ENCODE measurements around the gene GLT1D1.

DNA sequence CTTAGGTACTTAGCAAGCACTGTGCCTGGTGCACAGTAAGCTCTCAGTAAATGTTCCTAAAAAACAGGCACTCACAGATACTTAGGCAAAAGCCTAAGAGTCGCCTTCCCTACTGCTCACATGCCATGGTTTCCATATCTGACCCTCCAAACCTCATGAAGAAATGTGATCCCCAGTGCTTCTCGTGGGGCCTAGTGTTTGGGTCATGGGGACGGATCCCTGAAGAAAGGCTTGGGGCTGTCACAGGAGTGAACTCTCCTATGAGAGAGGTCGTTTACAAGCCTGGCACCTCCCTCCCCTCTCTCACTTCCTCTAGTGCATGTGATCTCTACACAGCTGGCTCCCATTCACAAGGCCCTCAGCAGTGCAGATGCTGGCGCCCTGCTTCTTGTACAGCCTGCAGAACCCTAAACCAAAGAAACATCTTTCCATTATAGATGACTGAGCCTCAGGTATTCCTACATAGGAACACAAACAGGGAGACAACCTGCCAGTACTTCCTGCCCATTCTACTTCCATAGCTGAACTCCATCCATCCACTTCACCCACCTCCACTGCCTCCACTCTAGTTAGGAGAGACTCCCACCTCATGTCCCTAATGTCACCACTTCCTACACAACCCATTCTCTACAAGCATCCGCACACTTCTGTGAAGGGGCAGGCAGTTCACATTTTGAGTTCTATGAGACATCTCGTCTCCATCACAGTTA, 32.4 kb upstream of the GLT1D1 start:
- TF ChIP-seq, protein P1, sequence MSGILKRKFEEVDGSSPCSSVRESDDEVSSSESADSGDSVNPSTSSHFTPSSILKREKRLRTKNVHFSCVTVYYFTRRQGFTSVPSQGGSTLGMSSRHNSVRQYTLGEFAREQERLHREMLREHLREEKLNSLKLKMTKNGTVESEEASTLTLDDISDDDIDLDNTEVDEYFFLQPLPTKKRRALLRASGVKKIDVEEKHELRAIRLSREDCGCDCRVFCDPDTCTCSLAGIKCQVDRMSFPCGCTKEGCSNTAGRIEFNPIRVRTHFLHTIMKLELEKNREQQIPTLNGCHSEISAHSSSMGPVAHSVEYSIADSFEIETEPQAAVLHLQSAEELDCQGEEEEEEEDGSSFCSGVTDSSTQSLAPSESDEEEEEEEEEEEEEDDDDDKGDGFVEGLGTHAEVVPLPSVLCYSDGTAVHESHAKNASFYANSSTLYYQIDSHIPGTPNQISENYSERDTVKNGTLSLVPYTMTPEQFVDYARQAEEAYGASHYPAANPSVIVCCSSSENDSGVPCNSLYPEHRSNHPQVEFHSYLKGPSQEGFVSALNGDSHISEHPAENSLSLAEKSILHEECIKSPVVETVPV (CRISPR knock-in tag; IDR thresholded peaks at IDR 0.05), result no peak
- TF ChIP-seq, protein P2, sequence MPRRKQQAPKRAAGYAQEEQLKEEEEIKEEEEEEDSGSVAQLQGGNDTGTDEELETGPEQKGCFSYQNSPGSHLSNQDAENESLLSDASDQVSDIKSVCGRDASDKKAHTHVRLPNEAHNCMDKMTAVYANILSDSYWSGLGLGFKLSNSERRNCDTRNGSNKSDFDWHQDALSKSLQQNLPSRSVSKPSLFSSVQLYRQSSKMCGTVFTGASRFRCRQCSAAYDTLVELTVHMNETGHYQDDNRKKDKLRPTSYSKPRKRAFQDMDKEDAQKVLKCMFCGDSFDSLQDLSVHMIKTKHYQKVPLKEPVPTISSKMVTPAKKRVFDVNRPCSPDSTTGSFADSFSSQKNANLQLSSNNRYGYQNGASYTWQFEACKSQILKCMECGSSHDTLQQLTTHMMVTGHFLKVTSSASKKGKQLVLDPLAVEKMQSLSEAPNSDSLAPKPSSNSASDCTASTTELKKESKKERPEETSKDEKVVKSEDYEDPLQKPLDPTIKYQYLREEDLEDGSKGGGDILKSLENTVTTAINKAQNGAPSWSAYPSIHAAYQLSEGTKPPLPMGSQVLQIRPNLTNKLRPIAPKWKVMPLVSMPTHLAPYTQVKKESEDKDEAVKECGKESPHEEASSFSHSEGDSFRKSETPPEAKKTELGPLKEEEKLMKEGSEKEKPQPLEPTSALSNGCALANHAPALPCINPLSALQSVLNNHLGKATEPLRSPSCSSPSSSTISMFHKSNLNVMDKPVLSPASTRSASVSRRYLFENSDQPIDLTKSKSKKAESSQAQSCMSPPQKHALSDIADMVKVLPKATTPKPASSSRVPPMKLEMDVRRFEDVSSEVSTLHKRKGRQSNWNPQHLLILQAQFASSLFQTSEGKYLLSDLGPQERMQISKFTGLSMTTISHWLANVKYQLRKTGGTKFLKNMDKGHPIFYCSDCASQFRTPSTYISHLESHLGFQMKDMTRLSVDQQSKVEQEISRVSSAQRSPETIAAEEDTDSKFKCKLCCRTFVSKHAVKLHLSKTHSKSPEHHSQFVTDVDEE (CRISPR knock-in tag; IDR thresholded peaks at IDR 0.05), result no peak
- TF ChIP-seq, protein P3, sequence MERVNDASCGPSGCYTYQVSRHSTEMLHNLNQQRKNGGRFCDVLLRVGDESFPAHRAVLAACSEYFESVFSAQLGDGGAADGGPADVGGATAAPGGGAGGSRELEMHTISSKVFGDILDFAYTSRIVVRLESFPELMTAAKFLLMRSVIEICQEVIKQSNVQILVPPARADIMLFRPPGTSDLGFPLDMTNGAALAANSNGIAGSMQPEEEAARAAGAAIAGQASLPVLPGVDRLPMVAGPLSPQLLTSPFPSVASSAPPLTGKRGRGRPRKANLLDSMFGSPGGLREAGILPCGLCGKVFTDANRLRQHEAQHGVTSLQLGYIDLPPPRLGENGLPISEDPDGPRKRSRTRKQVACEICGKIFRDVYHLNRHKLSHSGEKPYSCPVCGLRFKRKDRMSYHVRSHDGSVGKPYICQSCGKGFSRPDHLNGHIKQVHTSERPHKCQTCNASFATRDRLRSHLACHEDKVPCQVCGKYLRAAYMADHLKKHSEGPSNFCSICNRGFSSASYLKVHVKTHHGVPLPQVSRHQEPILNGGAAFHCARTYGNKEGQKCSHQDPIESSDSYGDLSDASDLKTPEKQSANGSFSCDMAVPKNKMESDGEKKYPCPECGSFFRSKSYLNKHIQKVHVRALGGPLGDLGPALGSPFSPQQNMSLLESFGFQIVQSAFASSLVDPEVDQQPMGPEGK (CRISPR knock-in tag; IDR thresholded peaks at IDR 0.05; ENCODE audit: borderline replicate concordance), result no peak
- TF ChIP-seq, protein P4, sequence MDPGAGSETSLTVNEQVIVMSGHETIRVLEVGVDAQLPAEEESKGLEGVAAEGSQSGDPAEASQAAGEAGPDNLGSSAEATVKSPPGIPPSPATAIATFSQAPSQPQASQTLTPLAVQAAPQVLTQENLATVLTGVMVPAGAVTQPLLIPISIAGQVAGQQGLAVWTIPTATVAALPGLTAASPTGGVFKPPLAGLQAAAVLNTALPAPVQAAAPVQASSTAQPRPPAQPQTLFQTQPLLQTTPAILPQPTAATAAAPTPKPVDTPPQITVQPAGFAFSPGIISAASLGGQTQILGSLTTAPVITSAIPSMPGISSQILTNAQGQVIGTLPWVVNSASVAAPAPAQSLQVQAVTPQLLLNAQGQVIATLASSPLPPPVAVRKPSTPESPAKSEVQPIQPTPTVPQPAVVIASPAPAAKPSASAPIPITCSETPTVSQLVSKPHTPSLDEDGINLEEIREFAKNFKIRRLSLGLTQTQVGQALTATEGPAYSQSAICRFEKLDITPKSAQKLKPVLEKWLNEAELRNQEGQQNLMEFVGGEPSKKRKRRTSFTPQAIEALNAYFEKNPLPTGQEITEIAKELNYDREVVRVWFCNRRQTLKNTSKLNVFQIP (CRISPR knock-in tag; IDR thresholded peaks at IDR 0.05; ENCODE audit: borderline replicate concordance, low read depth), result no peak
- TF ChIP-seq PPARA (CRISPR knock-in tag; IDR thresholded peaks at IDR 0.05; ENCODE audit: borderline replicate concordance) (no peak), ARNTL (CRISPR knock-in tag; IDR thresholded peaks at IDR 0.05; ENCODE audit: borderline replicate concordance, low read depth) (no peak), TCF4 (CRISPR knock-in tag; IDR thresholded peaks at IDR 0.05; ENCODE audit: borderline replicate concordance) (no peak), RARB (CRISPR knock-in tag; IDR thresholded peaks at IDR 0.05) (no peak)
